Kidney glomerular epithelial cell (primary cell): ENCODE data around the gene ITFG2.
"Not testable (repeated sequence)": the region's sequence is repeated elsewhere in the genome, so short reads cannot be mapped to it uniquely, and the experiment has no call there.

Experiments used
- DNase-seq: peaks from one replicate; lab custom pipeline; 2025; lab: John Stamatoyannopoulos, UW

ITFG2 gene

DNA sequence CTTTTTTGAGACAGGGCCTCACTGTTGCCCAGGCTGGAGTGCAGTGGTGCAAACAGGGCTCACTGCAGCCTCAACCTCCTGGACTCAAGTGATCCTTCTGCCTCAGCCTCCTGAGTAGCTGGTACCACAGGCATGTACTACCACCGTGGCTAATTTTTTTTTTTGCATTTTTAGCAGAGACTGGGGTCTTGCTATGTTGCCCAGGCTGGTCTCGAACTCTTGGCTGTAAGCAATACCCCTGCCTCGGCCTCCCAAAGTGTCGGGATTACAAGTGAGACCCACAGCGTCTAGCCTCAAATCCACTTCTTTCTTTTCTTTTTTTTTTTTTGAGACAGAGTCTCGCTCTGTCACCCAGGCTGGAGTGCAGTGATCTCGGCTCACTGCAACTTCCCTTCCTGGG is 50.9 kb downstream of the ITFG2 start:
- DNase-seq, result not testable (repeated sequence)

DNA sequence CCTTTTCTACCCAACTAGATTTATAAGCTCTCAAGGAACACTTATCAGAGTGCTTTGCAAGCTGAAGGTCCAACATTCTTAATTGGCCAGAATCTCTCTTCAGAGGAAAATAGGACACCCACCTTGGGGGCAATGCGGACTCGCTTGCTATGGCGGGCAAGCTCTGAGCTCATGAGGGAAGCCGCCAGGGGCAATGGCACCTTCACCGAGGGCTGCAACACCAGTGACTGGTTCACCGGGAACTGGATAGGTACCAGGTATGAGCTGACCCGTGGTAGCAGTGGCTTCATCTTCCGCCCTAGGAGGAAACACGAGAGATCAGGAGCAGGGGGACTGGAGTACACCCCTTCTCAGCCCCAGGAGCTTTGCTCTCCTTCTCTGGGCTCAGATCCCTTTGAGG is 51.7 kb downstream of the ITFG2 start:
- DNase-seq, result no peak

DNA sequence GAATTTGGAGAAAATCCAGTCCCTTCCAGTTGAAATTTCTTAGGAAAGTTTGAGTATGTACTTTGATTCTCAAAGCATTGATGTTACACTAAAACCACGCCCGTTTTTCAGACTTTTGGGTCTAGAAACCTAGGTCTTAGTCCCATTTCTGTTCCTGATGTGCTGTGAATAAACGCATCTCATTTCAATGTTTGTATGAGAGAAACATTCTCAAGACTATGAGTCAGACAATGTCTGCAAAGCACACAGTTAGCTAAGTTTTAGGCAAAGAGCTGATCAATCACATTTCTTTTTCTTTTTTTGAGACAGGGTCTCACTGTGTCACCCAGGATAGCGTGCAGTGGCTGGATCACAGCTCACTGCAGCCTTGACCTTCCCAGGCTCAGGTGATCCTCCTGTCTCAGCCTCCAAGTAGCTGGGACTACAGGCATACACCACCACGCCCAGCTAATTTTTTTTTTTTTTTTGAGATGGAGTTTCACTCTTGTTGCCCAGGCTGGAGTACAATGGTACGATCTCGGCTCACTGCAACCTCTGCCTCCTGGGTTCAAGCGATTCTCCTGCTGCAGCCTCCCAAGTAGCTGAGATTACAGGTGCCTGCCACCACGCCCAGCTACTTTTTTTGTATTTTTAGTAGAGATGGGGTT is 56.6 kb downstream of the ITFG2 start:
- not testable (repeated sequence) for DNase-seq
